IPS-15b (cell line): ENCODE measurements around the gene GAS7.

Experiments used
- H3K27me3 ChIP-seq: one replicate; pipeline ENCODE4 v1.6.1; 2013; ENCODE audit warnings: low read length; ENCODE audit not compliant: control insufficient read depth, insufficient read depth
- H3K36me3 ChIP-seq: one replicate; pipeline ENCODE4 v1.6.1; 2013; ENCODE audit warnings: low read length; ENCODE audit not compliant: control insufficient read depth, insufficient read depth
- H3K4me1 ChIP-seq: one replicate; pipeline ENCODE4 v1.6.1; 2013; ENCODE audit warnings: mild to moderate bottlenecking, low read length; ENCODE audit not compliant: control insufficient read depth, insufficient read depth
- H3K4me3 ChIP-seq: one replicate; pipeline ENCODE4 v1.5.1; 2013; ENCODE audit warnings: low read depth, low read length
- H3K9ac ChIP-seq: one replicate; pipeline ENCODE4 v1.6.1; 2013; ENCODE audit warnings: low read depth, mild to moderate bottlenecking, low read length
- H3K9me3 ChIP-seq: one replicate; pipeline ENCODE4 v1.6.1; 2013; ENCODE audit warnings: mild to moderate bottlenecking, low read length; ENCODE audit not compliant: control insufficient read depth, insufficient read depth

GAS7 gene

GRCh38 chr17:10115536-10115932, 82.9 kb downstream of the GAS7 start:
- H3K9me3 ChIP-seq = no peaks in the 10 kb centered on the region
- peaks cover 6% of the 10 kb centered on the region for H3K4me1 ChIP-seq
- H3K36me3 ChIP-seq = no peaks in the 10 kb centered on the region
- no peak overlapping the region for H3K9ac ChIP-seq
- no peak overlapping the region for H3K4me3 ChIP-seq
- H3K27me3 ChIP-seq = no peaks in the 10 kb centered on the region

- Histone ChIP-seq H3K36me3 (no peaks in the 10 kb centered on the region), H3K4me1 (peaks cover 6% of the 10 kb centered on the region), H3K9me3 (no peaks in the 10 kb centered on the region), H3K27me3 (no peaks in the 10 kb centered on the region), H3K4me3 (no peak overlapping the region), H3K9ac (no peak overlapping the region)
Observed at GRCh38 chr17:10114931-10115535, 83.4 kb downstream of the GAS7 start.

DNA sequence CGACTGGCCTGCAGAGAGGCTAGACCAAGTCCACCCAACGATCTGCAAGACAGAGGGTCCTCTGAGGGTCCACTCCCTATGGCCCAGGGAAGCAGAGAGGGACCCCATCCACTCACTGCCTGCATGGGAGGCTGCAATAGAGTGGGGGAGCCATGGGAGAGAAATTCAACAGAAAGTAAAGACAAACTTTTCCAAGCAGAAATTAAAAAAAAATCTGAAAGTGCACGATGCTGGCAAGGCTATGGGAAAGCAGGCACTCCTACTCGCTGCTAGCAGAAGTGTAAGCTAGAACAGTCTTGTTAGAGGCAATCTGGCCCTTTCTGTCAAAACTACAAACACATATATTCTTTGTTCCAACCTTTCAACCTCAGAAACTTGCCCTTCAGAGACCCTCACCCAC, 85.4 kb downstream of the GAS7 start:
- H3K4me3 ChIP-seq = no peak overlapping the region
- H3K9me3 ChIP-seq = no peaks in the 10 kb centered on the region
- no peaks in the 10 kb centered on the region for H3K36me3 ChIP-seq
- no peak overlapping the region for H3K9ac ChIP-seq
- peaks cover 2% of the 10 kb centered on the region for H3K4me1 ChIP-seq
- no peaks in the 10 kb centered on the region for H3K27me3 ChIP-seq

DNA sequence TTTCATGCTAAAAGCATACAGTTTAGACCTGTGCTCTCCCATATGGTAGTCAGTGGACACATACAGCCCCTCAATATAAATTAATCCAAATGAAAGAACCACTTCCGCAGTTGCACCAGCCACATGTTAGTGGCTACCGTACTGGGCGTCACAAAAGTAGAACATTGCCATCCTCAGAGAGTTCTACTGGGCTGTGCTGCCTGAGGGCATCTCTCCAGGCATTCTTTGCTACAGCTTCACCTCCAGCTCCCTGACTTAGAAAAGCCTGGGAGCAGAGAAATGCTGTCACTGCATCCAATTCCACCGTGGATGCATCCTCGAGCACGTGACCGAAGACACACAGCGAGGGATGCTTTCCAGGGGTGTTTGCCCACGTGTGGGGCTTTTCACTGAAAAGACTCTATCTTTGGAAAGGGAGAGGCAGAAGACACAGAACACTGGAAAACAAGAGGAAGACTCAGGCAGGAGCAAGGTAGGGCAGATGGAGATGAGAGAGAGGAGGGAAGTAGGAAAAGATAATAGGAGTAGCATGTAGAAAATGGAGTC, 86.4 kb downstream of the GAS7 start:
- H3K27me3 ChIP-seq = no peaks in the 10 kb centered on the region
- no peak overlapping the region for H3K9ac ChIP-seq
- H3K36me3 ChIP-seq = no peaks in the 10 kb centered on the region
- no peaks in the 10 kb centered on the region for H3K9me3 ChIP-seq
- H3K4me3 ChIP-seq = no peak overlapping the region
- H3K4me1 ChIP-seq = no peaks in the 10 kb centered on the region

- H3K27me3 ChIP-seq = no peaks in the 10 kb centered on the region
- no peak overlapping the region for H3K9ac ChIP-seq
- H3K4me1 ChIP-seq = no peaks in the 10 kb centered on the region
- no peaks in the 10 kb centered on the region for H3K9me3 ChIP-seq
- H3K36me3 ChIP-seq = no peaks in the 10 kb centered on the region
- H3K4me3 ChIP-seq = no peak overlapping the region
Observed at GRCh38 chr17:10109146-10109545, 89.3 kb downstream of the GAS7 start.

DNA sequence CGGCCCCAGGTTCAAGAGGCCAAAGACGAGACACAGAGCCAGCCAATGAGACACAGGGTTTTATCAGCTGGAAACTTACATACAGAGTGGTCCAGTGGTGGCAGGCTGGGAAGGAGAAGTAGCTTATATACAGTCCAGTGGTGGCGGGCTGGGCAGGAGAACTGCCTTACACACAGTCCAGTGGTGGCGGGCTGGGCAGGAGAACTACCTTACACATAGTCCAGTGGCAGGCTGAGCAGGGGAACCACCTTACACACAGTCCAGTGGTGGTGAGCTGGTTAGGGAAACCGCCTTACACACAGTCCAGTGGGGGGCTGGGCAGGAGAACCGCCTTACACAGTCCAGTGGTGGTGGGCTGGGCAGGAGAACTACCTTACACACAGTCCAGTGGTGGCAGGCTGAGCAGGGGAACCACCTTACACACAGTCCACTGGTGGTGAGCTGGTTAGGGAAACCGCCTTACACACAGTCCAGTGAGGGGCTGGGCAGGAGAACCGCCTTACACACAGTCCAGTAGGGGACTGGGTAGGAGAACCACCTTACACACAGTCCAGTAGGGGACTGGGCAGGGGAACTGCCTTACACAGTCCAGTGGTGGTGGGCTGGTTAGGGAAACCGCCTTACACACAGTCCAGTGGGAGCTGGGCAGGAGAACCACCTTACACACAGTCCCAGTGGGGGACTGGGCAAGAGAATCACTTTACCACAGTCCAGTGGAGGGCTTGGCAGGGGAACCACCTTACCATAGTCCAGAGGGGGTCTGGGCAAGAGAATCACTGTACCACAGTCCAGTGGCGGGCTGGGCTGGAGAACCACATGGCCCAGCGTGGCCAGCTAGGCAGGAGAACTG, 90.9 kb downstream of the GAS7 start:
- Histone ChIP-seq H3K9me3 (no peaks in the 10 kb centered on the region), H3K27me3 (no peaks in the 10 kb centered on the region), H3K9ac (no peak overlapping the region), H3K36me3 (no peaks in the 10 kb centered on the region), H3K4me1 (no peaks in the 10 kb centered on the region), H3K4me3 (no peak overlapping the region)

DNA sequence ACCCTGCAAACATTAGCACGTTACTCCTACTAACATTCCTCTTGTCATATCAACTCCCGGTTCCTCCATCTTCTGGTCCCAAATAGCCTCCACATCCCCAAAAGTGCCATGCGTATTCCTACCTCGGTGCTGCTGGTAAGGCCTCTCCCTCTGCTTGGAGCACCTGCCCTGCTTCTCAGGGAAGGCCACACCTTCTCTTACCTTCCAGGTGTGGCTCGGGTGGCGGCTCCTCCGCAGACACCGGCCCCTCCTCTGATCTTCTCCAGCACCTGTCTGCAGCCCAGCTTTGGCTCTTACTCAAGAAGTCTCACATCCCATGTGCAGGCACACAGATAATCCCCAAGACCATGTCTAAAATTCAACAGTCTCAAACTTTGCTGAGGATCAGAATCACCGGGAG, 92.3 kb downstream of the GAS7 start:
- Histone ChIP-seq H3K9me3 (no peaks in the 10 kb centered on the region), H3K4me1 (no peaks in the 10 kb centered on the region), H3K9ac (no peak overlapping the region), H3K27me3 (no peaks in the 10 kb centered on the region), H3K4me3 (no peak overlapping the region), H3K36me3 (no peaks in the 10 kb centered on the region)

DNA sequence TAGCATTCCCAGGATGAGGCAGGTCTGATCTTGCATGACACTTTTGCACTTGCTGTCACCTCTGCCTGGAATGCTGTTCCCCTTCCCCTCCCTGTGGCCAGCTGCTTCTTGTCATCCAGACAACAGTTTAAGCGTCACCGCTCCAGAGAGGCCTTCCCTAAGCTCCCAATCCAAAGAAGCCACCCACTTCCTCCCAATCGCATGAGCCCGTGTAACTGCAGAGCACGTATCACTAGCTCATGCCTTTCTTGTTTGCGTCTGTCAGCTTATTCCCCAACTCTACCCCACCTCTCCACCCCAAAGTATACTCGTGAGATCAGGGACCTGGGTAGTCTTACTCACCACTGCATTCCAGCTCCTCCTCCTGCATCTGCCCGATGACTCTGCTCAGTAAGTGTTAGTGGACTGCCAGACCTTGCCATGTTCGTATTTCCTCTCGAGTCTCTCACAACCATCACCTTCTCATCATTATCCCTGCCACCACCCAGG, 92.8 kb downstream of the GAS7 start:
- Histone ChIP-seq H3K9ac (no peak overlapping the region), H3K36me3 (no peaks in the 10 kb centered on the region), H3K27me3 (no peaks in the 10 kb centered on the region), H3K4me1 (no peaks in the 10 kb centered on the region), H3K9me3 (no peaks in the 10 kb centered on the region), H3K4me3 (no peak overlapping the region)

DNA sequence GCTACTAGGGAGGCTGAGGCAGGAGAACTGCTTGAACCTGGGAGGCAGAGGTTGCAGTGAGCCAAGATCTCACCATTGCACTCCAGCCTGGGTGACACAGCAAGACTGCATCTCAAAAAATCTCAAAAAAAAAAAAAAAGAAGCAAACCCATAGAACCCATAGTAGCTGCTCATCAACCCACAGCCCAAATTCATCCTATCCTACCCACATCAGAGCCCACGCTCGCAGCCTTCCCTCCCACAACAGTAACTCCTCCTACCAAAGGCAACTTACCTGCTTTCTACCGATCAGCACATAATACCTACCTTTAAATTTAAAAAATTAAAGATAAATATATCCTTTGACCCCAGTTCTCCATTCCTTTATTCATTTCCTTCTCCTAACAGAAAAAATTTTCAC, 94.7 kb downstream of the GAS7 start:
- Histone ChIP-seq H3K9ac (no peak overlapping the region), H3K9me3 (no peaks in the 10 kb centered on the region), H3K36me3 (no peaks in the 10 kb centered on the region), H3K4me1 (no peaks in the 10 kb centered on the region), H3K27me3 (no peaks in the 10 kb centered on the region), H3K4me3 (no peak overlapping the region)

DNA sequence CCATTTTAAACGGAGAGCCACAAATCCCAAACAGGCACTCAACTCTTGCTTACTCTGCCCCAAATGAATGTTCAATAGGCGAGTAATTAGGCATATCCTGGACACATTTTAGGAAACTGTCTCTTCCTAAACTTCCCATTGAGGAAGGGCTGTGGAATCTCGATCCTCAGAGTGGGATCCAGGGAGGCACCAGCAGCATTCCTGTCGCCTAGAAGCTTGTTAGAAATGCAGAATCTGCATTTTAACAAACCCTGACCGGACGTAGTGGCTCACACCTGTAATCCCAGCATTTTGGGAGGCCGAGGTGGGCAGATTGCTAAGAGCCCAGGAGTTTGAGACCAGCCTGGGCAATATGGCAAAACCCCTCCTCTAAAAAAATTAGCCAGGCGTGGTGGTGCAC, 95.6 kb downstream of the GAS7 start:
- Histone ChIP-seq H3K4me3 (no peak overlapping the region), H3K9me3 (no peaks in the 10 kb centered on the region), H3K36me3 (no peaks in the 10 kb centered on the region), H3K4me1 (no peaks in the 10 kb centered on the region), H3K9ac (no peak overlapping the region), H3K27me3 (no peaks in the 10 kb centered on the region)

DNA sequence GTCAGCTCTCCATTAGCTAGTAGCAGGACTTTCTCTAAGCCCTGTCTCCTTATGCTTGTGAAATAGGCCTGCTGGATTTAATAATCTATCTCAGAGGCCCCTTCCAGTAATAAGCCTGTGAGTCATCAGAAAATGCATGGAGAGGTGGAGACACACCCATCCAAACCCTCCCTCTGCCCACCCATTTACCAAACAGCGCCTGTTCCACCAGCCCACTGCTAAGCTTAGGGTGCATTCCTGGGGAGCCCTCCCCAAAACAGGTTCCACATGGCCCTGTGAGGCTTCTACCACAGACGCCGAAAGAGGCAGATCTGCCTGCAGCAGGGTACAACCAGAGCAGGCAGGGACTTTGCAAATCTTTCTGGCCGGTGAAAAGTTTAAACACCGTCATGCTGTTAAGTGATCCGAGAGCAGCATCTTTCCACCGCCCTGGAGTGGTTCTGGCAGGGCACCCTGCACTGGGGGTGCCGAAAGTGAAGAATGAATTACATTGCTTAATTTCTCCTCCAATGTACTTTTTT, 99.3 kb downstream of the GAS7 start:
- no peaks in the 10 kb centered on the region for H3K36me3 ChIP-seq
- no peak overlapping the region for H3K4me3 ChIP-seq
- no peaks in the 10 kb centered on the region for H3K9me3 ChIP-seq
- no peaks in the 10 kb centered on the region for H3K27me3 ChIP-seq
- no peak overlapping the region for H3K9ac ChIP-seq
- H3K4me1 ChIP-seq = no peaks in the 10 kb centered on the region

GRCh38 chr17:10096596-10096995, 101.8 kb downstream of the GAS7 start:
- Histone ChIP-seq H3K27me3 (no peaks in the 10 kb centered on the region), H3K4me3 (no peak overlapping the region), H3K4me1 (no peaks in the 10 kb centered on the region), H3K9ac (no peak overlapping the region), H3K36me3 (no peaks in the 10 kb centered on the region), H3K9me3 (no peaks in the 10 kb centered on the region)
